ENCODE results near the gene LUM. TPM values are rescaled to one million over a fixed set of nuclear protein-coding genes. Genes with fewer than 3 reads are reported as not detected.

Gene LUM
- total RNA-seq, 1 donor from 2014 or later: 72.9 TPM

GRCh38 chr12:91053951-91054715, 57.2 kb downstream of the LUM start:
- H3K4me3 ChIP-seq: no peak overlapping the region
- H3K27me3 ChIP-seq: no peaks in the 10 kb centered on the region
- no peaks in the 10 kb centered on the region for H3K9me3 ChIP-seq
- TF ChIP-seq POLR2AphosphoS5 (IDR thresholded peaks at IDR 0.05; ENCODE audit: insufficient read depth in 1 of 2, low read depth in 1 of 2): no peak
- no peak for TF ChIP-seq POLR2A (IDR thresholded peaks at IDR 0.05)
- TF ChIP-seq, protein P1, sequence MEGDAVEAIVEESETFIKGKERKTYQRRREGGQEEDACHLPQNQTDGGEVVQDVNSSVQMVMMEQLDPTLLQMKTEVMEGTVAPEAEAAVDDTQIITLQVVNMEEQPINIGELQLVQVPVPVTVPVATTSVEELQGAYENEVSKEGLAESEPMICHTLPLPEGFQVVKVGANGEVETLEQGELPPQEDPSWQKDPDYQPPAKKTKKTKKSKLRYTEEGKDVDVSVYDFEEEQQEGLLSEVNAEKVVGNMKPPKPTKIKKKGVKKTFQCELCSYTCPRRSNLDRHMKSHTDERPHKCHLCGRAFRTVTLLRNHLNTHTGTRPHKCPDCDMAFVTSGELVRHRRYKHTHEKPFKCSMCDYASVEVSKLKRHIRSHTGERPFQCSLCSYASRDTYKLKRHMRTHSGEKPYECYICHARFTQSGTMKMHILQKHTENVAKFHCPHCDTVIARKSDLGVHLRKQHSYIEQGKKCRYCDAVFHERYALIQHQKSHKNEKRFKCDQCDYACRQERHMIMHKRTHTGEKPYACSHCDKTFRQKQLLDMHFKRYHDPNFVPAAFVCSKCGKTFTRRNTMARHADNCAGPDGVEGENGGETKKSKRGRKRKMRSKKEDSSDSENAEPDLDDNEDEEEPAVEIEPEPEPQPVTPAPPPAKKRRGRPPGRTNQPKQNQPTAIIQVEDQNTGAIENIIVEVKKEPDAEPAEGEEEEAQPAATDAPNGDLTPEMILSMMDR (IDR thresholded peaks at IDR 0.05): no peak
- H3K4me1 ChIP-seq: no peaks in the 10 kb centered on the region
- intact Hi-C loops (cut with DNase I): no loop called here
- no peaks in the 10 kb centered on the region for H3K36me3 ChIP-seq
- no peak overlapping the region for H3K27ac ChIP-seq
- DNase-seq (ENCODE audit: extremely low spot score in 2 of 2): no peak

Other genes with a start within 250 kb of the LUM start
- gene CCER1, start 156.3 kb downstream of the LUM start, total RNA-seq: not detected
- gene EPYC, start 106.5 kb downstream of the LUM start, total RNA-seq: not detected
- not detected for gene KERA, start 53.5 kb downstream of the LUM start, total RNA-seq
- gene DCN, start 71.3 kb upstream of the LUM start, total RNA-seq: 1,553 TPM

Measured in vagina (tissue), 2 donors.